Thymus (tissue), 11 donors: ENCODE measurements around the gene APOE. TPM values are rescaled to one million over a fixed set of nuclear protein-coding genes. Genes with fewer than 3 reads are reported as not detected.

ENCODE experiments used
- DNase-seq, 9 donors: peaks; one replicate each; pipeline ENCODE4 v3.0.0-alpha.2; 2013; ENCODE audit warnings: low spot score in 9 of 9, low read depth in 6 of 9, missing footprints in 1 of 9
- H3K27ac ChIP-seq, 2 donors: one replicate each; pipeline ENCODE4 v1.5.1; 2013; ENCODE audit warnings: control low read depth in 1 of 2, low read depth in 1 of 2, low read length in 1 of 2, mild to moderate bottlenecking in 1 of 2, moderate library complexity in 1 of 2
- H3K27me3 ChIP-seq, 2 donors: one replicate each; pipeline ENCODE4 v1.5.1; 2013; ENCODE audit warnings: low read length in 1 of 2; ENCODE audit not compliant: control insufficient read depth in 2 of 2, insufficient read depth in 1 of 2
- H3K36me3 ChIP-seq, 2 donors: one replicate each; pipeline ENCODE4 v1.5.1; 2013; ENCODE audit warnings: low read length in 1 of 2, mild to moderate bottlenecking in 1 of 2, moderate library complexity in 1 of 2; ENCODE audit not compliant: control insufficient read depth in 2 of 2, insufficient read depth in 2 of 2
- H3K4me1 ChIP-seq, 2 donors: one replicate each; pipeline ENCODE4 v1.5.1; 2013; ENCODE audit warnings: low read length in 2 of 2; ENCODE audit not compliant: control insufficient read depth in 2 of 2, insufficient read depth in 2 of 2
- H3K4me3 ChIP-seq, 2 donors: one replicate each; pipeline ENCODE4 v1.5.1; 2013; ENCODE audit warnings: low read length in 2 of 2, control low read depth in 1 of 2, mild to moderate bottlenecking in 1 of 2
- H3K9me3 ChIP-seq, 2 donors: one replicate each; pipeline ENCODE4 v1.5.1; 2013; ENCODE audit warnings: low read length in 1 of 2, mild to moderate bottlenecking in 1 of 2; ENCODE audit not compliant: control insufficient read depth in 2 of 2, insufficient read depth in 1 of 2
- WGBS: extraction: QIAGEN DNeasy Blood & Tissue Kit; methylation state at CpG from one replicate; pipeline ENCODE4 v1.1.7; 2013; 5-methylcytosine and 5-hydroxymethylcytosine counted together
- polyA plus RNA-seq: library from polyadenylated mRNA; stranded (reverse); fragments of 200-250 nt; gene quantifications from one replicate; pipeline ENCODE4 v1.2.3, GENCODE V29; 2013
- total RNA-seq: library from RNA; stranded (reverse); fragments of 120-200 nt; gene quantifications from one replicate; pipeline ENCODE4 v1.2.4, GENCODE V29; 2013
- donor health status: healthy.

Gene APOE
- total and polyA plus RNA-seq, 2 donors, result 130 to 334 TPM

- Histone ChIP-seq H3K4me1 (peaks cover 7 to 16% of the 10 kb centered on the region in 2 donors), H3K9me3 (no peaks in the 10 kb centered on the region), H3K27ac (no peak overlapping the region), H3K36me3 (peaks cover 0 to 5% of the 10 kb centered on the region in 2 donors), H3K4me3 (no peak overlapping the region), H3K27me3 (no peaks in the 10 kb centered on the region)
- 79% methylated on average over 13 of the region's 13 CpGs for WGBS
- peak; percentile 30 to 83 (median 58) for DNase-seq
Observed at GRCh38 chr19:44951179-44952159, 45.9 kb downstream of the APOE start.

GRCh38 chr19:44954278-44954648 is 48.7 kb downstream of the APOE start:
- Histone ChIP-seq H3K27me3 (no peaks in the 10 kb centered on the region), H3K4me3 (peak overlapping the region; percentile 96 to 99), H3K36me3 (peaks cover 0 to 5% of the 10 kb centered on the region in 2 donors), H3K4me1 (peaks cover 10 to 18% of the 10 kb centered on the region in 2 donors), H3K27ac (peak overlapping the region; percentile 88 to 97), H3K9me3 (no peaks in the 10 kb centered on the region)
- WGBS, result 34% methylated on average over 13 of the region's 13 CpGs
- DNase-seq, result no peak

- Histone ChIP-seq H3K4me1 (peaks cover 10 to 18% of the 10 kb centered on the region in 2 donors), H3K4me3 (peak within 1 kb of the TSS; percentile 96 to 99), H3K9me3 (no peaks in the 10 kb centered on the region), H3K27me3 (no peaks in the 10 kb centered on the region), H3K27ac (peak within 1 kb of the TSS; percentile 88 to 97), H3K36me3 (peaks cover 0 to 5% of the 10 kb centered on the region in 2 donors)
- WGBS, result under 1% methylated on average over 65 of the region's 65 CpGs
- DNase-seq, result peak; percentile 92 to 98 (median 94)
Observed at GRCh38 chr19:44954649-44955504, 49.3 kb downstream of the APOE start, which contains the start of gene CLPTM1. Gene CLPTM1, plus strand, starts transcription at chr19:44955380. Its CDS starts 16 bp downstream, at chr19:44955396.

- DNase-seq, result no peak
- Histone ChIP-seq H3K4me3 (peak overlapping the region; percentile 96 to 99), H3K27ac (peak overlapping the region; percentile 66 to 81), H3K4me1 (peaks cover 10 to 18% of the 10 kb centered on the region in 2 donors), H3K27me3 (no peaks in the 10 kb centered on the region), H3K36me3 (peaks cover 6 to 8% of the 10 kb centered on the region in 2 donors), H3K9me3 (no peaks in the 10 kb centered on the region)
- 7% methylated on average over 40 of the region's 40 CpGs for WGBS
Observed at GRCh38 chr19:44955505-44956439, 50.2 kb downstream of the APOE start.

GRCh38 chr19:44957526-44957925 is 51.9 kb downstream of the APOE start:
- WGBS, result 99% methylated on average over 7 of the region's 7 CpGs
- no peak for DNase-seq
- H3K27me3 ChIP-seq, result no peaks in the 10 kb centered on the region
- no peak overlapping the region for H3K4me3 ChIP-seq
- peaks cover 12 to 20% of the 10 kb centered on the region in 2 donors for H3K36me3 ChIP-seq
- H3K27ac ChIP-seq, result no peak overlapping the region
- peaks cover 10 to 18% of the 10 kb centered on the region in 2 donors for H3K4me1 ChIP-seq
- no peaks in the 10 kb centered on the region for H3K9me3 ChIP-seq

- H3K27ac ChIP-seq, result no peak overlapping the region
- no peaks in the 10 kb centered on the region for H3K27me3 ChIP-seq
- 93% methylated on average over 9 of the region's 9 CpGs for WGBS
- peaks cover 14 to 20% of the 10 kb centered on the region in 2 donors for H3K36me3 ChIP-seq
- H3K9me3 ChIP-seq, result no peaks in the 10 kb centered on the region
- no peak overlapping the region for H3K4me3 ChIP-seq
- peaks cover 10 to 18% of the 10 kb centered on the region in 2 donors for H3K4me1 ChIP-seq
- DNase-seq, result no peak
Observed at GRCh38 chr19:44958090-44958489, 52.5 kb downstream of the APOE start.

Other genes starting within 250 kb of the APOE start
- 0.28 TPM for gene CEACAM19, start 234.3 kb upstream of the APOE start, total RNA-seq
- 3.5 TPM for gene CEACAM19, start 234.3 kb upstream of the APOE start, polyA plus RNA-seq
- gene CEACAM16, start 206.6 kb upstream of the APOE start, total RNA-seq, result 0.24 TPM
- 0.09 TPM for gene CEACAM16, start 206.6 kb upstream of the APOE start, polyA plus RNA-seq
- gene BCL3, start 157.1 kb upstream of the APOE start, total RNA-seq, result 2.9 TPM
- 62.9 TPM for gene BCL3, start 157.1 kb upstream of the APOE start, polyA plus RNA-seq
- 0.42 TPM for gene CBLC, start 127.9 kb upstream of the APOE start, total RNA-seq
- 2.0 TPM for gene CBLC, start 127.9 kb upstream of the APOE start, polyA plus RNA-seq
- 11.2 TPM for gene BCAM, start 96.7 kb upstream of the APOE start, total RNA-seq
- 48.7 TPM for gene BCAM, start 96.7 kb upstream of the APOE start, polyA plus RNA-seq
- 11.2 TPM for gene NECTIN2, start 59.5 kb upstream of the APOE start, total RNA-seq
- 19.5 TPM for gene NECTIN2, start 59.5 kb upstream of the APOE start, polyA plus RNA-seq
- gene TOMM40, start 14.5 kb upstream of the APOE start, total RNA-seq, result 36.7 TPM
- 25.6 TPM for gene TOMM40, start 14.5 kb upstream of the APOE start, polyA plus RNA-seq
- 85.6 TPM for gene APOC1, start 8.8 kb downstream of the APOE start, total RNA-seq
- gene APOC1, start 8.8 kb downstream of the APOE start, polyA plus RNA-seq, result 249 TPM
- gene APOC4, start 36.4 kb downstream of the APOE start, total RNA-seq, result not detected
- gene APOC4, start 36.4 kb downstream of the APOE start, polyA plus RNA-seq, result 0.32 TPM
- gene APOC2, start 40.3 kb downstream of the APOE start, total RNA-seq, result 8.1 TPM
- 12.6 TPM for gene APOC2, start 40.3 kb downstream of the APOE start, polyA plus RNA-seq
- 14.6 TPM for gene CLPTM1, start 49.6 kb downstream of the APOE start, total RNA-seq
- gene CLPTM1, start 49.6 kb downstream of the APOE start, polyA plus RNA-seq, result 36.8 TPM
- gene RELB, start 95.7 kb downstream of the APOE start, total RNA-seq, result 16.9 TPM
- 24.1 TPM for gene RELB, start 95.7 kb downstream of the APOE start, polyA plus RNA-seq
- 22.6 TPM for gene CLASRP, start 133.2 kb downstream of the APOE start, total RNA-seq
- gene CLASRP, start 133.2 kb downstream of the APOE start, polyA plus RNA-seq, result 147 TPM
- gene ZNF296, start 170.7 kb downstream of the APOE start, total RNA-seq, result 0.19 TPM
- gene ZNF296, start 170.7 kb downstream of the APOE start, polyA plus RNA-seq, result 2.9 TPM
- 15.2 TPM for gene GEMIN7, start 173.5 kb downstream of the APOE start, total RNA-seq
- gene GEMIN7, start 173.5 kb downstream of the APOE start, polyA plus RNA-seq, result 32.3 TPM
- gene PPP1R37, start 187.4 kb downstream of the APOE start, total RNA-seq, result 16.5 TPM
- 39.3 TPM for gene PPP1R37, start 187.4 kb downstream of the APOE start, polyA plus RNA-seq